K562 (cell line): ENCODE measurements around the gene CDYL. TPM values are rescaled to one million over a fixed set of nuclear protein-coding genes. Genes with fewer than 3 reads are reported as not detected.
A peak's percentile ranks its signal among the peaks of the same experiment; 100 is the strongest.

Experiments
- ATF6 ChIP-seq: sonication (generic); formaldehyde crosslinking; IDR thresholded peaks from 2 replicates; pipeline ENCODE4 v1.4.0; 2020; ENCODE audit warnings: mild to moderate bottlenecking, missing genetic modification reagents
- DACH1 ChIP-seq: fragments of 450-650 bp; IDR thresholded peaks from 2 replicates; pipeline ENCODE4 v1.6.1; 2018; ENCODE audit not compliant: partially characterized antibody
- NR4A1 ChIP-seq, 2 experiments: fragments of 250-450 bp in 1 of 2; fragments of 450-650 bp in 1 of 2; sonication (Bioruptor Pico) in 1 of 2; IDR thresholded peaks; 2 replicates each; pipeline versions ENCODE4 v1.4.0 to v1.6.1; 2016 to 2020; ENCODE audit warnings: mild to moderate bottlenecking in 2 of 2, missing compliant biosample characterization in 1 of 2, missing genetic modification characterization in 1 of 2, moderate library complexity in 1 of 2
- POU5F1 ChIP-seq: fragments of 150-350 bp; IDR thresholded peaks from 2 replicates; pipeline ENCODE4 v1.6.1; 2014; ENCODE audit warnings: borderline replicate concordance, low read length, low read depth, mild to moderate bottlenecking; ENCODE audit not compliant: partially characterized antibody
- RBM25 ChIP-seq: fragments of 200-400 bp; formaldehyde crosslinking; IDR thresholded peaks from 2 replicates; pipeline ENCODE4 v1.6.1; 2018; ENCODE audit warnings: low read length, low read depth, moderate library complexity; ENCODE audit not compliant: severe bottlenecking
- RHOXF2B ChIP-seq: fragments of 250-450 bp; sonication (Bioruptor Pico); conservative IDR thresholded peaks from 2 replicates; pipeline ENCODE4 v1.5.1; 2021
- SETDB1 ChIP-seq: IDR thresholded peaks from one replicate; pipeline ENCODE4 v1.6.1; 2012; ENCODE audit warnings: low read length, control low read depth, inconsistent platforms
- SNAPC5 ChIP-seq: fragments of 250-450 bp; sonication (Bioruptor Pico); IDR thresholded peaks from 2 replicates; pipeline ENCODE4 v1.8.0; 2021; ENCODE audit warnings: moderate library complexity, mild to moderate bottlenecking, inconsistent platforms
- TOE1 ChIP-seq, 2 experiments: fragments of 450-650 bp in 1 of 2; sonication (generic) in 1 of 2; formaldehyde crosslinking in 1 of 2; IDR thresholded peaks; 2 replicates each; pipeline versions ENCODE4 v1.7.1 to v1.8.0; 2016 to 2022; ENCODE audit warnings: borderline replicate concordance in 2 of 2, mild to moderate bottlenecking in 2 of 2, antibody characterized with exemption in 1 of 2, inconsistent platforms in 1 of 2, low read depth in 1 of 2, missing genetic modification reagents in 1 of 2, moderate library complexity in 1 of 2
- ZNF592 ChIP-seq: fragments of 450-650 bp; IDR thresholded peaks from 2 replicates; pipeline ENCODE4 v1.6.1; 2017; ENCODE audit warnings: antibody characterized with exemption, mild to moderate bottlenecking
- polyA plus RNA-seq, 8 experiments: library from polyadenylated mRNA; depleted of rRNA in 4 of 8; stranded (reverse) in 5 of 8; unstranded in 3 of 8; fragments of >200 nt; fragmentation: Nextera tagmentation in 2 of 8; fragmentation: Illumina TruSeq in 1 of 8; extraction: Ambion mirVana in 2 of 8; extraction: Trizol in 1 of 8; gene quantifications; 2 replicates each; pipeline versions ENCODE4 v1.2.1 to v1.2.3, GENCODE V29; 2011 to 2014; ENCODE audit warnings: inconsistent platforms in 1 of 8, missing spikeins in 1 of 8
- total RNA-seq, 7 experiments: library from RNA; depleted of rRNA in 6 of 7; stranded (reverse); fragments of >200 nt in 6 of 7; fragmentation: Illumina TruSeq in 2 of 7; extraction: Trizol in 2 of 7; gene quantifications; 2 replicates each; pipeline versions ENCODE4 v1.2.1 to v1.2.3, GENCODE V29; 2011 to 2021; ENCODE audit warnings: low replicate concordance in 1 of 7

The CDYL gene
- total and polyA plus RNA-seq, 9 of the 15 experiments (the other 6 are each of a cell fraction or from before 2014, with no cell fraction given): 8.1 to 45.8 (median 40.8) TPM

GRCh38 chr6:5004373-5005037 lies 228.3 kb downstream of the CDYL start (continued):
- 0 out of 2 replicates have a peak, but pooled peaks have one; percentile 21 for TF ChIP-seq ZNF592
- TF ChIP-seq ATF6 (CRISPR knock-in tag): no peak
- no peak for TF ChIP-seq RHOXF2B (CRISPR knock-in tag)
- TF ChIP-seq RBM25: no peak
- TF ChIP-seq NR4A1 (CRISPR knock-in tag; IDR thresholded peaks at IDR 0.05): no peak
- TF ChIP-seq NR4A1 (tag; IDR thresholded peaks at IDR 0.05): 0 out of 2 replicates have a peak, but pooled peaks have one; percentile 62
- no peak for TF ChIP-seq TOE1 (IDR thresholded peaks at IDR 0.05; ENCODE audit: borderline replicate concordance)
- no peak for TF ChIP-seq TOE1 (CRISPR knock-in tag; IDR thresholded peaks at IDR 0.05; ENCODE audit: borderline replicate concordance, low read depth)
- no peak for TF ChIP-seq DACH1
- TF ChIP-seq SNAPC5 (CRISPR knock-in tag): no peak
- TF ChIP-seq SETDB1: no peak
- TF ChIP-seq POU5F1: no peak
